Measurements from ENCODE around the gene NGLY1. TPM values are rescaled to one million over a fixed set of nuclear protein-coding genes. Genes with fewer than 3 reads are reported as not detected.

The NGLY1 gene
- total RNA-seq, 1 experiment from 2014 or later = 13.4 TPM

Other genes with a start within 250 kb of the NGLY1 start
- gene TOP2B, start 118.5 kb downstream of the NGLY1 start, total RNA-seq (2014; rRNA removed; shearing (Covaris generic)) = 38.9 and 45.3 TPM in 2 replicates
- 8.9 and 12.5 TPM in 2 replicates for gene OXSM, start 6.6 kb upstream of the NGLY1 start, total RNA-seq (2014; rRNA removed; shearing (Covaris generic))

All from H4 (cell line).